ENCODE data around the gene SP140L. TPM values are rescaled to one million over a fixed set of nuclear protein-coding genes. Genes with fewer than 3 reads are reported as not detected.
"Not testable (repeated sequence)": the region's sequence is repeated elsewhere in the genome, so short reads cannot be mapped to it uniquely, and the experiment has no call there.

SP140L gene
- total RNA-seq, 1 experiment from 2014 or later, result 16.6 TPM

DNA sequence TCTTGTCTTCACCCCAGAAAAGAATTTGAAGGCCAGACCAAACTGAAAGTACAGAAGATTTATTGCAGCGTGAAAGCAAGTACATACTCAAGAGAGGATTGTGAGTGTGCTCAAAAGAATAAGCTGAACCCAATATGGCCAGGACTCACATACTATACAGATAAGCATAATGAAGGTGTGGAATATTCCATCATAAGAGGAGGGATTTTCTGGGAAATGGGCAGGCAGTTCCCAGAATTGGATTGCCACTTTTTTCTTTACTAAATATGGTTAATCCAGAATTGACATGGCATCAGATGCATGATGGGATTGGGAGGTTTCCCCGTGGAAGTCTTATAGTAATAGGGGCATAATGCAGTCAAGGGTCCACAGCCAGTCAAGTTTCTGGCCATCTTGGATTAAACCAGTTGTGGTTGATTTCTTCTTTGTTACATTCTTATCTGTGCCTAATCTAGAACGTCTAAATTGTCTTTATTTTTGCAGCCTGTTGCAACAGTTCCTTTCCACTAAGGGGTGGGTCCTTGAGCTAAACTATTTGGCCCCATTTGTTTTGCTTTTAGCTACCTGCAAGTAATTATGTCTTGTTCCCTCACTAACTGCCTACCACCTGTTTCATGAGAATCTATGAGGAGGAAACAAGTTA, 9.0 kb downstream of the SP140L start:
- POLR2A ChIA-PET, result no interaction called here
- in situ Hi-C loops (cut with HindIII; ENCODE audit: low pct_unique_long_range_greater_than_20kb, low sequenced_read_pairs), result no loop called here
- Histone ChIP-seq H3K9me3 (ENCODE audit: control insufficient read depth, insufficient read depth, low read depth, low read length) (no peaks in the 10 kb centered on the region), H3K36me3 (ENCODE audit: control insufficient read depth, insufficient read depth, low read length) (no peaks in the 10 kb centered on the region), H3K27ac (ENCODE audit: low read length) (no peak overlapping the region), H3K4me1 (ENCODE audit: control insufficient read depth, insufficient read depth, low read length) (no peaks in the 10 kb centered on the region), H3K27me3 (ENCODE audit: control insufficient read depth, insufficient read depth, low read length) (no peaks in the 10 kb centered on the region), H3K4me3 (ENCODE audit: low read depth in 2 of 2, low read length in 2 of 2) (no peak overlapping the region)
- CTCF ChIA-PET, result no interaction called here
- ATAC-seq (no peak), DNase-seq (ENCODE audit: low read depth, low spot score) (no peak)
- intact Hi-C loops (cut with micrococcal nuclease; ENCODE audit: unreplicated experiment), result no loop called here
- BruUV-seq (replicated peaks), result no TSS peak
- TF ChIP-seq SIN3A (IDR thresholded peaks at IDR 0.05; ENCODE audit: borderline replicate concordance, insufficient read depth, low read depth, low read length) (no peak), POLR2AphosphoS5 (IDR thresholded peaks at IDR 0.05; ENCODE audit: low read depth, low read length) (no peak), TCF7L2 (IDR thresholded peaks at IDR 0.05; ENCODE audit: low read depth, low read length) (no peak)
- TF ChIP-seq, protein P1, sequence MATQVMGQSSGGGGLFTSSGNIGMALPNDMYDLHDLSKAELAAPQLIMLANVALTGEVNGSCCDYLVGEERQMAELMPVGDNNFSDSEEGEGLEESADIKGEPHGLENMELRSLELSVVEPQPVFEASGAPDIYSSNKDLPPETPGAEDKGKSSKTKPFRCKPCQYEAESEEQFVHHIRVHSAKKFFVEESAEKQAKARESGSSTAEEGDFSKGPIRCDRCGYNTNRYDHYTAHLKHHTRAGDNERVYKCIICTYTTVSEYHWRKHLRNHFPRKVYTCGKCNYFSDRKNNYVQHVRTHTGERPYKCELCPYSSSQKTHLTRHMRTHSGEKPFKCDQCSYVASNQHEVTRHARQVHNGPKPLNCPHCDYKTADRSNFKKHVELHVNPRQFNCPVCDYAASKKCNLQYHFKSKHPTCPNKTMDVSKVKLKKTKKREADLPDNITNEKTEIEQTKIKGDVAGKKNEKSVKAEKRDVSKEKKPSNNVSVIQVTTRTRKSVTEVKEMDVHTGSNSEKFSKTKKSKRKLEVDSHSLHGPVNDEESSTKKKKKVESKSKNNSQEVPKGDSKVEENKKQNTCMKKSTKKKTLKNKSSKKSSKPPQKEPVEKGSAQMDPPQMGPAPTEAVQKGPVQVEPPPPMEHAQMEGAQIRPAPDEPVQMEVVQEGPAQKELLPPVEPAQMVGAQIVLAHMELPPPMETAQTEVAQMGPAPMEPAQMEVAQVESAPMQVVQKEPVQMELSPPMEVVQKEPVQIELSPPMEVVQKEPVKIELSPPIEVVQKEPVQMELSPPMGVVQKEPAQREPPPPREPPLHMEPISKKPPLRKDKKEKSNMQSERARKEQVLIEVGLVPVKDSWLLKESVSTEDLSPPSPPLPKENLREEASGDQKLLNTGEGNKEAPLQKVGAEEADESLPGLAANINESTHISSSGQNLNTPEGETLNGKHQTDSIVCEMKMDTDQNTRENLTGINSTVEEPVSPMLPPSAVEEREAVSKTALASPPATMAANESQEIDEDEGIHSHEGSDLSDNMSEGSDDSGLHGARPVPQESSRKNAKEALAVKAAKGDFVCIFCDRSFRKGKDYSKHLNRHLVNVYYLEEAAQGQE (IDR thresholded peaks at IDR 0.05; ENCODE audit: insufficient read depth in 1 of 2, low read depth in 2 of 2, low read length in 1 of 2), result no peak
- TF ChIP-seq, protein P2, sequence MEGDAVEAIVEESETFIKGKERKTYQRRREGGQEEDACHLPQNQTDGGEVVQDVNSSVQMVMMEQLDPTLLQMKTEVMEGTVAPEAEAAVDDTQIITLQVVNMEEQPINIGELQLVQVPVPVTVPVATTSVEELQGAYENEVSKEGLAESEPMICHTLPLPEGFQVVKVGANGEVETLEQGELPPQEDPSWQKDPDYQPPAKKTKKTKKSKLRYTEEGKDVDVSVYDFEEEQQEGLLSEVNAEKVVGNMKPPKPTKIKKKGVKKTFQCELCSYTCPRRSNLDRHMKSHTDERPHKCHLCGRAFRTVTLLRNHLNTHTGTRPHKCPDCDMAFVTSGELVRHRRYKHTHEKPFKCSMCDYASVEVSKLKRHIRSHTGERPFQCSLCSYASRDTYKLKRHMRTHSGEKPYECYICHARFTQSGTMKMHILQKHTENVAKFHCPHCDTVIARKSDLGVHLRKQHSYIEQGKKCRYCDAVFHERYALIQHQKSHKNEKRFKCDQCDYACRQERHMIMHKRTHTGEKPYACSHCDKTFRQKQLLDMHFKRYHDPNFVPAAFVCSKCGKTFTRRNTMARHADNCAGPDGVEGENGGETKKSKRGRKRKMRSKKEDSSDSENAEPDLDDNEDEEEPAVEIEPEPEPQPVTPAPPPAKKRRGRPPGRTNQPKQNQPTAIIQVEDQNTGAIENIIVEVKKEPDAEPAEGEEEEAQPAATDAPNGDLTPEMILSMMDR (IDR thresholded peaks at IDR 0.05), result no peak

DNA sequence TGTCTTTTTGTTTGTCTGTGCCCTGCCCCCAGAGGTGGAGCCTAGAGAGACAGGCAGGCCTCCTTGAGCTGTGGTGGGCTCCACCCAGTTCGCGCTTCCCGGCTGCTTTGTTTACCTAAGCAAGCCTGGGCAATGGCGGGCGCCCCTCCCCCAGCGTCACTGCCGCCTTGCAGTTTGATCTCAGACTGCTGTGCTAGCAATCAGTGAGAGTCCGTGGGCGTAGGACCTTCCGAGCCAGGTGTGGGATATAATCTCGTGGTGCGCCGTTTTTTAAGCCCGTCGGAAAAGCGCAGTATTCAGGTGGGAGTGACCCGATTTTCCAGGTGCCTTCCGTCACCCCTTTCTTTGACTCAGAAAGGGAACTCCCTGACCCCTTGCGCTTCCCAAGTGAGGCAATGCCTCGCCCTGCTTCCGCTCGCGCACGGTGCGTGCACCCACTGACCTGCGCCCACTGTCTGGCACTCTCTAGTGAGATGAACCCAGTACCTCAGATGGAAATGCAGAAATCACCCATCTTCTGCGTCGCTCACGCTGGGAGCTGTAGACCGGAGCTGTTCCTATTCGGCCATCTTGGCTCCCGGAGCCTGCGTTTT, 15.0 kb downstream of the SP140L start:
- CTCF ChIA-PET; DNase-seq (ENCODE audit: low read depth, low spot score); H3K9me3 ChIP-seq (ENCODE audit: control insufficient read depth, insufficient read depth, low read depth, low read length); ATAC-seq; H3K36me3 ChIP-seq (ENCODE audit: control insufficient read depth, insufficient read depth, low read length); in situ Hi-C loops (cut with HindIII; ENCODE audit: low pct_unique_long_range_greater_than_20kb, low sequenced_read_pairs); H3K4me1 ChIP-seq (ENCODE audit: control insufficient read depth, insufficient read depth, low read length); BruUV-seq (replicated peaks); intact Hi-C loops (cut with micrococcal nuclease; ENCODE audit: unreplicated experiment); H3K27me3 ChIP-seq (ENCODE audit: control insufficient read depth, insufficient read depth, low read length): not testable (repeated sequence)
- POLR2A ChIA-PET, result interaction anchor here (0.5 kb wide), 1 partner anchor 1383 kb away, joined by 10 read pairs; no protein-coding TSS in a partner anchor
- H3K4me3 ChIP-seq (ENCODE audit: low read depth in 2 of 2, low read length in 2 of 2), result peak overlapping the region; percentile 44 to 65
- peak overlapping the region; percentile 75; the same call in 1 of the 2 replicates for H3K27ac ChIP-seq (ENCODE audit: low read length)

DNA sequence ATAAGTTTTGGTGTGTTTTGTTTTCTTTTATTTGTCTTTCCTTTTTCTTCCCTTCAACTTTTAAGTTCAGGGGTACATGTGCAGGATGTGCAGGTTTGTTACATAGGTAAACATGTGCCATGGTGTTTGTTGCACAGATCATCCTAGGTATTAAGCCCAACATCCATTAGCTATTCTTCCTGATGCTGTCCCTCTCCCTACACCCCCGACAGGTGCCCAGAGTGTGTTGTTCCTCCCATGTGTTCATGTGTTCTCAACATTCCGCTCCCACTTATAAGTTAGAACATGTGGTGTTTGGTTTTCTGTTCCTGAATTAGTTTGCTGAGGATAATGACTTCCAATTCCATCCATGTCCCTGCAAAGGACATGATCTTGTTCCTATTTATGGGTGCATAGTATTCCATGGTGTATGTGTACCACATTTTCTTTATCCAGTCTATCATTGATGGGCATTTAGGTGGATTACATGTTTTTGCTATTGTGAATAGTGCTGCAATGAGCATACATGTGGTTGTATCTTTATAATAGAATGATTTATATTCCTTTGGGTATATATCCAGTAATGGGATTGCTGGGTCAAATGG, 16.1 kb downstream of the SP140L start:
- H3K27me3 ChIP-seq (ENCODE audit: control insufficient read depth, insufficient read depth, low read length); in situ Hi-C loops (cut with HindIII; ENCODE audit: low pct_unique_long_range_greater_than_20kb, low sequenced_read_pairs); CTCF ChIA-PET; ATAC-seq; DNase-seq (ENCODE audit: low read depth, low spot score); H3K36me3 ChIP-seq (ENCODE audit: control insufficient read depth, insufficient read depth, low read length); BruUV-seq (replicated peaks); H3K4me1 ChIP-seq (ENCODE audit: control insufficient read depth, insufficient read depth, low read length); H3K9me3 ChIP-seq (ENCODE audit: control insufficient read depth, insufficient read depth, low read depth, low read length); intact Hi-C loops (cut with micrococcal nuclease; ENCODE audit: unreplicated experiment): not testable (repeated sequence)
- Histone ChIP-seq H3K27ac (ENCODE audit: low read length) (peak overlapping the region; percentile 75; the same call in 1 of the 2 replicates), H3K4me3 (ENCODE audit: low read depth in 2 of 2, low read length in 2 of 2) (peak overlapping the region; percentile 44 to 65)
- POLR2A ChIA-PET, result interaction anchor here (0.5 kb wide), 1 partner anchor 1382 kb away, joined by 10 read pairs; no protein-coding TSS in a partner anchor
